ENCODE data around the gene KRTAP5-9. TPM values are rescaled to one million over a fixed set of nuclear protein-coding genes. Genes with fewer than 3 reads are reported as not detected.

The KRTAP5-9 gene
- total and polyA plus RNA-seq, 10 donors, result 0.29 to 1.1 (median 0.51) TPM; not detected in 3

DNA sequence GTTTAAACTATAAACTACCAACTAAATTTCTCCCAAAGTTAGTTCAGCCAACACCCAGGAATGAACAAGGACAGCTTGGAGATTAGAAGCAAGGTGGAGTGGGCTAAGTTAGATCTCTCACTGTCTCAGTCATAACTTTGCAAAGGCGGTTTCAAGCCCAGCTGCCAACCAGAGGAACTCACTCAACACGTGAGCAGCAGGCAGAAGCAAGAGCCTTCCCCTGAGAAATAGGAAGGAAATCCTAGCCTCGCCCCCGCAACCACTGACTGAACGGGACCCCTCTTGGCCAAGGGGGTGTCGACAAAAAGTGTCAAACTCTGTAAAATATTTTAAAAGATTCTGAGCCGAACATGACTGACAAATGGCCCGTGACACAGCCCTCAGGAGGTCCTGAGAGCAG lies 4.4 kb upstream of the KRTAP5-9 start:
- Histone ChIP-seq H3K4me3 (no peak overlapping the region), H3K27ac (no peak overlapping the region), H3K36me3 (no peaks in the 10 kb centered on the region), H3K27me3 (replicated peaks in 1 of 7) (no peaks in the 10 kb centered on the region), H3K4me1 (peaks cover 0 to 11% (median 0%) of the 10 kb centered on the region in 6 donors), H3K9me3 (peaks cover 0 to 11% (median 0%) of the 10 kb centered on the region in 8 donors)
- TF ChIP-seq POLR2AphosphoS5 (IDR thresholded peaks at IDR 0.05) (no peak), POLR2A (IDR thresholded peaks at IDR 0.05) (no peak)
- DNase-seq, result no peak
- intact Hi-C loops (cut with DNase I; ENCODE audit: low total_unique reads), result no loop called here
- 13 to 29% (median 18%) methylated on average over 8 of the region's 8 CpGs for WGBS, 5 donors

DNA sequence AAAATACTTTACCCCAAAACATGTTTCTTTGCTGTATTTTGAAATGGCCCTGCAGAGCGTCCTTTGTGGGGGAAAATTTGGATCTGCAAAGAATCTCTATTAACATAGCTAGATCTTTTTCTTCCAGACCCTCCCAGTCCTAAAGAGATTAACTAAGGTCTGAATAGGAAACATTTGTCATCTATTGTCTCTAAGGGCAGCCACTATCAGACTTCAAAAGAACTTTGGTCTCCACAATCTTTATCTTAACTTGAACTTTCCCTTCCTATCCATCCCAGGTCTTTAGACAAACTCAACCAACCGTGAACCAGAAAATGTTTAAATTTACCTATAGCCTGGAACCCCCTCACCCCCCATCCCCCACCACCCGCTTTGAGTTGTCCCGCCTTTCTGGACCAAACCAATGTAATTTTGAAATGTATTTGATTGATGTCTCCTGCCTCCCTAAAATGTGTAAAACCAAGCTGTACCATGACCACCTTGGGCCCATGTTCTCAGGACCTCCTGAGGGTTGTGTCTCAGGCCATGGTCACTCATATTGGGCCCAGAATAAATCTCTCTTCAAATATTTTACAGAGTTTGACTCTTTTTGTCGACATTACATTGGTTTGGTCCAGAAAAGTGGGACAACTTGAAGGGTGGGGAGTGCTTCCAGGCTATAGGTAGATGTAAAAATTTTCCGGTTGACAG lies 3.5 kb upstream of the KRTAP5-9 start:
- Histone ChIP-seq H3K4me1 (peaks cover 0 to 11% (median 0%) of the 10 kb centered on the region in 6 donors), H3K4me3 (no peak overlapping the region), H3K36me3 (no peaks in the 10 kb centered on the region), H3K27me3 (replicated peaks in 1 of 7) (no peaks in the 10 kb centered on the region), H3K27ac (no peak overlapping the region), H3K9me3 (peaks cover 0 to 11% (median 0%) of the 10 kb centered on the region in 8 donors)
- DNase-seq, result no peak
- 84 to 92% (median 85%) methylated on average over 6 of the region's 6 CpGs for WGBS, 5 donors
- intact Hi-C loops (cut with DNase I; ENCODE audit: low total_unique reads), result no loop called here
- TF ChIP-seq POLR2A (IDR thresholded peaks at IDR 0.05) (no peak), POLR2AphosphoS5 (IDR thresholded peaks at IDR 0.05) (no peak)
- TF ChIP-seq, protein P1, sequence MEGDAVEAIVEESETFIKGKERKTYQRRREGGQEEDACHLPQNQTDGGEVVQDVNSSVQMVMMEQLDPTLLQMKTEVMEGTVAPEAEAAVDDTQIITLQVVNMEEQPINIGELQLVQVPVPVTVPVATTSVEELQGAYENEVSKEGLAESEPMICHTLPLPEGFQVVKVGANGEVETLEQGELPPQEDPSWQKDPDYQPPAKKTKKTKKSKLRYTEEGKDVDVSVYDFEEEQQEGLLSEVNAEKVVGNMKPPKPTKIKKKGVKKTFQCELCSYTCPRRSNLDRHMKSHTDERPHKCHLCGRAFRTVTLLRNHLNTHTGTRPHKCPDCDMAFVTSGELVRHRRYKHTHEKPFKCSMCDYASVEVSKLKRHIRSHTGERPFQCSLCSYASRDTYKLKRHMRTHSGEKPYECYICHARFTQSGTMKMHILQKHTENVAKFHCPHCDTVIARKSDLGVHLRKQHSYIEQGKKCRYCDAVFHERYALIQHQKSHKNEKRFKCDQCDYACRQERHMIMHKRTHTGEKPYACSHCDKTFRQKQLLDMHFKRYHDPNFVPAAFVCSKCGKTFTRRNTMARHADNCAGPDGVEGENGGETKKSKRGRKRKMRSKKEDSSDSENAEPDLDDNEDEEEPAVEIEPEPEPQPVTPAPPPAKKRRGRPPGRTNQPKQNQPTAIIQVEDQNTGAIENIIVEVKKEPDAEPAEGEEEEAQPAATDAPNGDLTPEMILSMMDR (IDR thresholded peaks at IDR 0.05 in 8 of 11, conservative IDR thresholded peaks at IDR 0.05 in 3 of 11), result no peak

DNA sequence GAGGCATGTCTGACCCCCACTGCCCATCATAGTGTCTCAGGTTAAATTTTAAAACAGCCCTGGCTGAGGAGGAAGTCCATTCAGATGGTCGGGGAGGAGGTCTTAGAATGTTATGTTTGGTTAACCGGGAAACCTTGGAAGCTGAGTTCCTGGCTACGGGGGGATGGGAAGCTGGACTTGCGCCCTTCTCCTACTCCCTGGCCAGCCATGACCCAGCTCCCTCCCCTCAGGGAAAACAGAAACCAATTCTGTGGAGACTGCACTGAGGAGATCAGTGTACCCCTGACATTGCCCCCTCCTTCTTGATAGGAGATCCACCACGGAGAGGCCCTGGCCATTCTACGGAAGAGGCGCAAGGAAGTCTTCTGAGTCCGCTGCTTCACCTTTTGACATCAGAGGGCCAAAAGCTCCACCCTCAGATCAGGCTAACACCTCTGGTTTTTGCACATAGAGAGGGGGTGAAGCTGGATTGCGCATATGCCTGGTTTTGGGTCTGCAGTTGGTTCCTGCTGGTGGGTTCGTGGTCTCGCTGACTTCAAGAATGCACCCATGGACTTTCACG lies 2.7 kb upstream of the KRTAP5-9 start:
- WGBS, 5 donors, result 80 to 93% (median 90%) methylated on average over 12 of the region's 12 CpGs
- H3K4me3 ChIP-seq, result no peak overlapping the region
- TF ChIP-seq POLR2A (IDR thresholded peaks at IDR 0.05) (no peak), POLR2AphosphoS5 (IDR thresholded peaks at IDR 0.05) (no peak)
- TF ChIP-seq, protein P1 (IDR thresholded peaks at IDR 0.05 in 8 of 11, conservative IDR thresholded peaks at IDR 0.05 in 3 of 11), result no peak
- H3K36me3 ChIP-seq, result no peaks in the 10 kb centered on the region
- peaks cover 0 to 11% (median 0%) of the 10 kb centered on the region in 6 donors for H3K4me1 ChIP-seq
- H3K27me3 ChIP-seq (replicated peaks in 1 of 7), result no peaks in the 10 kb centered on the region
- DNase-seq, result no peak
- intact Hi-C loops (cut with DNase I; ENCODE audit: low total_unique reads), result no loop called here
- H3K9me3 ChIP-seq, result peaks cover 0 to 8% (median 0%) of the 10 kb centered on the region in 8 donors
- no peak overlapping the region for H3K27ac ChIP-seq

DNA sequence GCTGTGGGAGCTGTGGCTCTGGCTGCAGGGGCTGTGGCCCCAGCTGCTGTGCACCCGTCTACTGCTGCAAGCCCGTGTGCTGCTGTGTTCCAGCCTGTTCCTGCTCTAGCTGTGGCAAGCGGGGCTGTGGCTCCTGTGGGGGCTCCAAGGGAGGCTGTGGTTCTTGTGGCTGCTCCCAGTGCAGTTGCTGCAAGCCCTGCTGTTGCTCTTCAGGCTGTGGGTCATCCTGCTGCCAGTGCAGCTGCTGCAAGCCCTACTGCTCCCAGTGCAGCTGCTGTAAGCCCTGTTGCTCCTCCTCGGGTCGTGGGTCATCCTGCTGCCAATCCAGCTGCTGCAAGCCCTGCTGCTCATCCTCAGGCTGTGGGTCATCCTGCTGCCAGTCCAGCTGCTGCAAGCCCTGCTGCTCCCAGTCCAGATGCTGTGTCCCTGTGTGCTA lies 514 bp downstream of the KRTAP5-9 start:
- peaks cover 0 to 7% (median 0%) of the 10 kb centered on the region in 6 donors for H3K4me1 ChIP-seq
- intact Hi-C loops (cut with DNase I; ENCODE audit: low total_unique reads), result no loop called here
- no peak for DNase-seq
- 26 to 50% (median 39%) methylated on average over 2 to 5 of the region's 5 CpGs for WGBS, 5 donors
- H3K27me3 ChIP-seq (replicated peaks in 1 of 7), result no peaks in the 10 kb centered on the region
- TF ChIP-seq POLR2A (IDR thresholded peaks at IDR 0.05), result no peak
- TF ChIP-seq, protein P1 (IDR thresholded peaks at IDR 0.05 in 8 of 11, conservative IDR thresholded peaks at IDR 0.05 in 3 of 11), result no peak
- TF ChIP-seq POLR2AphosphoS5 (IDR thresholded peaks at IDR 0.05), result no peak
- H3K9me3 ChIP-seq, result no peaks in the 10 kb centered on the region
- H3K27ac ChIP-seq, result no peak overlapping the region
- no peak overlapping the region for H3K4me3 ChIP-seq
- no peaks in the 10 kb centered on the region for H3K36me3 ChIP-seq
